PC-3 (cell line): Measurements from ENCODE around the gene TOMM20.

ENCODE experiments used
- EZH2 ChIP-seq: fragments of 300-600 bp; sonication (generic); IDR thresholded peaks from one replicate; pipeline ENCODE4 v1.6.1; 2017; ENCODE audit warnings: antibody characterized with exemption, mild to moderate bottlenecking, low read length; ENCODE audit not compliant: unreplicated experiment
- TF ChIP-seq, protein P1 (sequence below): fragments of 300-600 bp; sonication (generic); conservative IDR thresholded peaks from 2 replicates; pipeline ENCODE4 v1.5.1; 2017; ENCODE audit warnings: antibody characterized with exemption, low read depth, mild to moderate bottlenecking, low read length

DNA sequence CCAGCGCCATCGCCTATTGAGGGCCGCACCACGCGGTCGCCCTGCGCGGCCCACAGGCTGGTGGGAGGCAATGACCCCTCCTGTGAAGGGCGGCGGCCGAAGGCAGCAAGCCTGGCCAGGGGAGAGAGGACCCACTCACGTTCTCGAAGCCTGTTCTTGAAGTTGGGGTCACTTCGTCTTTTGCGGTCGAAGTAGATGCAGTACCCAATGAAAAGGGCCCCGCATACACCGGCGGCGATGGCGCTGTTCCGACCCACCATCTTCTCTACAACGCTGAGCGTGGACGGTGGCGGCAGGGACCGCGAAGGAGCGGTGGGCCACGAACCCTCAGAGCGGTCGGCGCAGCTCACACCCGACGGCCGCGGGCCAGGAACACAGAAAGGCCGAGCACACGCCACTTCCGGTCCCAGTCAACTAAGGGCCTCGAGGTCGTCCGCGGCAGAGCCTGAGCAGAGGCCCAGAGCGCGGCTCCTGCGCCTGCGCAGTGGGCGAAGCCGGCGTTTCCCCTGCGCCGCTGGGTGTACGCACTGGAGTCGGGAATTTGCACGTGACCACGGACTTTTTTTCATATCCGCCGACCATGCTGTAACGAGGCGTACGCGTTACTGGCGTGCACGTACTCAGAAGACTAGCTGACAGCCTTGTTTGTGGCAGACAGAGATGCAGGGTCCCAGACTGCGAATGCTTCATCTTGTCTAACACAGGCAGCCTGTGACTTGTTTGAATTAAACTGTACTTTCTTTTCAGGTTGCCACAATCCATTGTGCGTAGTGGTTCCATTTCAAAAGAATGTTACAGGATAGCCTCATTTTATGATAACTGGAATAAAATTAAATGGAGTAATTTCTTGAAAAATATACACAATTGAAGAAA, at the start of gene TOMM20:
- TF ChIP-seq, protein P1, sequence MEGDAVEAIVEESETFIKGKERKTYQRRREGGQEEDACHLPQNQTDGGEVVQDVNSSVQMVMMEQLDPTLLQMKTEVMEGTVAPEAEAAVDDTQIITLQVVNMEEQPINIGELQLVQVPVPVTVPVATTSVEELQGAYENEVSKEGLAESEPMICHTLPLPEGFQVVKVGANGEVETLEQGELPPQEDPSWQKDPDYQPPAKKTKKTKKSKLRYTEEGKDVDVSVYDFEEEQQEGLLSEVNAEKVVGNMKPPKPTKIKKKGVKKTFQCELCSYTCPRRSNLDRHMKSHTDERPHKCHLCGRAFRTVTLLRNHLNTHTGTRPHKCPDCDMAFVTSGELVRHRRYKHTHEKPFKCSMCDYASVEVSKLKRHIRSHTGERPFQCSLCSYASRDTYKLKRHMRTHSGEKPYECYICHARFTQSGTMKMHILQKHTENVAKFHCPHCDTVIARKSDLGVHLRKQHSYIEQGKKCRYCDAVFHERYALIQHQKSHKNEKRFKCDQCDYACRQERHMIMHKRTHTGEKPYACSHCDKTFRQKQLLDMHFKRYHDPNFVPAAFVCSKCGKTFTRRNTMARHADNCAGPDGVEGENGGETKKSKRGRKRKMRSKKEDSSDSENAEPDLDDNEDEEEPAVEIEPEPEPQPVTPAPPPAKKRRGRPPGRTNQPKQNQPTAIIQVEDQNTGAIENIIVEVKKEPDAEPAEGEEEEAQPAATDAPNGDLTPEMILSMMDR = no peak
- TF ChIP-seq EZH2 = no peak
